Bronchial epithelial cell (primary cell): ENCODE results near the gene MRTFB. TPM values are rescaled to one million over a fixed set of nuclear protein-coding genes. Genes with fewer than 3 reads are reported as not detected.

Experiments used
- DNase-seq: peaks from one replicate; pipeline ENCODE4 v3.0.0-alpha.2; 2010; ENCODE audit warnings: low read depth
- FAIRE-seq: peaks from 2 replicates; lab custom pipeline; 2011; peaks lifted over from hg19 to GRCh38; lab: Jason Lieb, UNC
- H3K27me3 ChIP-seq: 2 replicates; pipeline ENCODE4 v1.5.1; 2011; ENCODE audit warnings: low read length; ENCODE audit not compliant: control insufficient read depth, insufficient read depth
- H3K36me3 ChIP-seq: 2 replicates; pipeline ENCODE4 v1.5.1; 2011; ENCODE audit warnings: low read length; ENCODE audit not compliant: control insufficient read depth, insufficient read depth
- H3K4me3 ChIP-seq: 2 replicates; pipeline ENCODE4 v1.5.1; 2011; ENCODE audit warnings: mild to moderate bottlenecking, low read depth, low read length, control low read depth
- CTCF ChIP-seq: IDR thresholded peaks from 2 replicates; pipeline ENCODE4 v1.5.1; 2011; ENCODE audit warnings: mild to moderate bottlenecking, moderate library complexity, low read length, control low read depth, inconsistent platforms; ENCODE audit not compliant: insufficient read depth, severe bottlenecking
- total RNA-seq: library from RNA; depleted of rRNA; stranded (reverse); fragments of >200 nt; gene quantifications from 2 replicates; pipeline ENCODE4 v1.2.1, GENCODE V29; 2014

Gene MRTFB
- total RNA-seq, 1 donor from 2014 or later: 6.8 TPM

GRCh38 chr16:14298374-14299122 lies 227.4 kb downstream of the MRTFB start:
- peaks cover 2% of the 10 kb centered on the region for H3K36me3 ChIP-seq
- DNase-seq (no peak), FAIRE-seq (no peak)
- no peak overlapping the region for H3K4me3 ChIP-seq
- no peak for TF ChIP-seq CTCF
- no peaks in the 10 kb centered on the region for H3K27me3 ChIP-seq

- peak; percentile 80 for DNase-seq
- Histone ChIP-seq H3K36me3 (peaks cover 2% of the 10 kb centered on the region), H3K27me3 (no peaks in the 10 kb centered on the region), H3K4me3 (peak overlapping the region; percentile 61)
- peak; percentile 76 for TF ChIP-seq CTCF
- FAIRE-seq: no peak
These were observed 229.6 kb downstream of the MRTFB start for GRCh38 chr16:14300705-14301168.

- DNase-seq: peak; percentile 23
- Histone ChIP-seq H3K27me3 (no peaks in the 10 kb centered on the region), H3K36me3 (peaks cover 2% of the 10 kb centered on the region), H3K4me3 (peak overlapping the region; percentile 61)
- FAIRE-seq: no peak
- no peak for TF ChIP-seq CTCF
These were observed 230.3 kb downstream of the MRTFB start for GRCh38 chr16:14301169-14302030.

- FAIRE-seq (no peak), DNase-seq (peak; percentile 27)
- H3K27me3 ChIP-seq: no peaks in the 10 kb centered on the region
- peak overlapping the region; percentile 83 for H3K4me3 ChIP-seq
- TF ChIP-seq CTCF: no peak
- H3K36me3 ChIP-seq: peaks cover 2% of the 10 kb centered on the region
These were observed 230.9 kb downstream of the MRTFB start for GRCh38 chr16:14302031-14302398.

GRCh38 chr16:14302399-14303181 lies 231.5 kb downstream of the MRTFB start:
- TF ChIP-seq CTCF: no peak
- DNase-seq (no peak), FAIRE-seq (no peak)
- H3K27me3 ChIP-seq: no peaks in the 10 kb centered on the region
- peak overlapping the region; percentile 83 for H3K4me3 ChIP-seq
- H3K36me3 ChIP-seq: peaks cover 2% of the 10 kb centered on the region
